Keratinocyte (primary cell): ENCODE results near the gene WDR35. TPM values are rescaled to one million over a fixed set of nuclear protein-coding genes. Genes with fewer than 3 reads are reported as not detected.

Experiments
- DNase-seq: peaks from one replicate; pipeline ENCODE4 v3.0.0-alpha.2; 2011; ENCODE audit warnings: low read depth, missing footprints, low spot score
- FAIRE-seq: peaks from 2 replicates; lab custom pipeline; 2011; peaks lifted over from hg19 to GRCh38; lab: Jason Lieb, UNC
- H2AFZ ChIP-seq: 2 replicates; pipeline ENCODE4 v1.6.0; 2012; ENCODE audit warnings: low read length, control low read depth, inconsistent platforms; ENCODE audit not compliant: control insufficient read depth
- H3K27ac ChIP-seq: 2 replicates; pipeline ENCODE4 v1.5.1; 2011; ENCODE audit warnings: low read length; ENCODE audit not compliant: control insufficient read depth, insufficient read depth
- H3K27me3 ChIP-seq: 3 replicates; pipeline ENCODE4 v1.6.0; 2011; ENCODE audit warnings: low read length; ENCODE audit not compliant: control insufficient read depth, insufficient read depth; ENCODE audit errors: extremely low read depth
- H3K36me3 ChIP-seq, 2 experiments: 2 replicates in 1 of 2; 3 replicates in 1 of 2; pipeline ENCODE4 v1.5.1; 2011; ENCODE audit warnings: low read length in 2 of 2, mild to moderate bottlenecking in 1 of 2; ENCODE audit not compliant: control insufficient read depth in 2 of 2, insufficient read depth in 2 of 2; ENCODE audit errors: extremely low read depth in 1 of 2
- H3K4me1 ChIP-seq: 3 replicates; pipeline ENCODE4 v1.5.1; 2011; ENCODE audit warnings: low read length; ENCODE audit not compliant: control insufficient read depth, insufficient read depth; ENCODE audit errors: extremely low read depth
- H3K4me2 ChIP-seq: 3 replicates; pipeline ENCODE4 v1.6.0; 2011; ENCODE audit warnings: low read depth, low read length; ENCODE audit not compliant: control insufficient read depth, insufficient read depth; ENCODE audit errors: extremely low read depth
- H3K4me3 ChIP-seq, 3 experiments: fragments of 200-600 bp in 1 of 3; sonication (generic) in 1 of 3; 2 replicates in 2 of 3; 3 replicates in 1 of 3; pipeline ENCODE4 v1.5.1; 2011 to 2016; ENCODE audit warnings: low read length in 3 of 3, mild to moderate bottlenecking in 3 of 3, control low read depth in 2 of 3, inconsistent platforms in 1 of 3, low read depth in 1 of 3, mixed read lengths in 1 of 3, mixed run types in 1 of 3, moderate library complexity in 1 of 3; ENCODE audit not compliant: control insufficient read depth in 2 of 3, insufficient read depth in 2 of 3; ENCODE audit errors: extremely low read depth in 1 of 3
- H3K79me2 ChIP-seq: 2 replicates; pipeline ENCODE4 v1.6.0; 2012; ENCODE audit warnings: low read length; ENCODE audit not compliant: control insufficient read depth, insufficient read depth
- H3K9ac ChIP-seq: 3 replicates; pipeline ENCODE4 v1.6.0; 2011; ENCODE audit warnings: low read length; ENCODE audit not compliant: control insufficient read depth, insufficient read depth; ENCODE audit errors: extremely low read depth
- H3K9me1 ChIP-seq: 3 replicates; pipeline ENCODE4 v1.6.0; 2011; ENCODE audit warnings: low read length; ENCODE audit not compliant: control insufficient read depth, insufficient read depth; ENCODE audit errors: extremely low read depth
- H3K9me3 ChIP-seq: 2 replicates; pipeline ENCODE4 v1.5.1; 2012; ENCODE audit warnings: low read depth, low read length; ENCODE audit not compliant: control insufficient read depth
- H4K20me1 ChIP-seq: 3 replicates; pipeline ENCODE4 v1.6.0; 2011; ENCODE audit warnings: low read length; ENCODE audit not compliant: control insufficient read depth, insufficient read depth; ENCODE audit errors: extremely low read depth
- CTCF ChIP-seq, 3 experiments: IDR thresholded peaks in 1 of 3; conservative IDR thresholded peaks in 1 of 3; optimal IDR thresholded peaks in 1 of 3; 2 replicates in 2 of 3; 3 replicates in 1 of 3; pipeline versions ENCODE3 to v1.5.1; 2011; ENCODE audit warnings: low read length in 3 of 3, mild to moderate bottlenecking in 3 of 3, moderate library complexity in 2 of 3, control low read depth in 1 of 3, inconsistent platforms in 1 of 3; ENCODE audit not compliant: insufficient read depth in 2 of 3; ENCODE audit errors: extremely low read depth in 1 of 3
- EZH2 ChIP-seq: IDR thresholded peaks from one replicate; pipeline ENCODE4 v1.6.1; 2012; ENCODE audit warnings: inconsistent platforms, mild to moderate bottlenecking, low read length, moderate library complexity
- dilution Hi-C: fragments of 300-500 bp; cut with MboI; formaldehyde crosslinking; loops from one replicate; pipeline ENCODE4 v1.7.0; 2020; ENCODE audit warnings: low sequenced_read_pairs; ENCODE audit not compliant: extremely low pct_ligation_motif_present
- polyA plus RNA-seq, 5 experiments: library from polyadenylated mRNA; depleted of rRNA in 3 of 5; stranded (reverse) in 3 of 5; stranded (forward) in 1 of 5; unstranded in 1 of 5; fragments of >200 nt; gene quantifications; 1 replicate in 1 of 5; 2 replicates in 3 of 5; 3 replicates in 1 of 5; pipeline versions ENCODE4 v1.2.1 to v1.2.3, GENCODE V29; 2011 to 2012; ENCODE audit warnings: missing spikeins in 2 of 5, low read depth in 1 of 5, low replicate concordance in 1 of 5

WDR35 gene
- polyA plus RNA-seq, 1 donor (not counting 4 experiments of a cell fraction or from before 2014, with no cell fraction given), result 8.8 TPM

- Histone ChIP-seq H3K4me1 (no peaks in the 10 kb centered on the region), H3K9me3 (no peaks in the 10 kb centered on the region), H3K36me3 (peaks cover 0 to 1% of the 10 kb centered on the region in 2 experiments), H3K9ac (no peak overlapping the region), H3K27ac (no peak overlapping the region), H3K27me3 (no peaks in the 10 kb centered on the region), H2AFZ (no peak overlapping the region), H3K4me2 (no peak overlapping the region), H3K9me1 (no peaks in the 10 kb centered on the region), H3K79me2 (no peaks in the 10 kb centered on the region), H3K4me3 (no peak overlapping the region), H4K20me1 (no peaks in the 10 kb centered on the region)
- DNase-seq (no peak), FAIRE-seq (no peak)
- TF ChIP-seq CTCF (optimal IDR thresholded peaks at IDR 0.05 in 1 of 3, IDR thresholded peaks at IDR 0.05 in 1 of 3, conservative IDR thresholded peaks at IDR 0.05 in 1 of 3; ENCODE audit: extremely low read depth in 1 of 3, insufficient read depth in 2 of 3, low read length in 3 of 3) (no peak), EZH2 (no peak)
- dilution Hi-C loops, result no loop called here
These were observed 33.8 kb upstream of the WDR35 start for GRCh38 chr2:20023688-20024087.

GRCh38 chr2:20021405-20022009 is 31.6 kb upstream of the WDR35 start:
- Histone ChIP-seq H3K4me3 (no peak overlapping the region), H3K9ac (no peak overlapping the region), H3K27me3 (no peaks in the 10 kb centered on the region), H4K20me1 (no peaks in the 10 kb centered on the region), H2AFZ (no peak overlapping the region), H3K9me1 (no peaks in the 10 kb centered on the region), H3K27ac (no peak overlapping the region), H3K36me3 (no peaks in the 10 kb centered on the region), H3K79me2 (no peaks in the 10 kb centered on the region), H3K4me2 (no peak overlapping the region), H3K4me1 (peaks cover 3% of the 10 kb centered on the region), H3K9me3 (no peaks in the 10 kb centered on the region)
- DNase-seq, result no peak
- TF ChIP-seq EZH2 (no peak), CTCF (optimal IDR thresholded peaks at IDR 0.05 in 1 of 3, IDR thresholded peaks at IDR 0.05 in 1 of 3, conservative IDR thresholded peaks at IDR 0.05 in 1 of 3; ENCODE audit: extremely low read depth in 1 of 3, insufficient read depth in 2 of 3, low read length in 3 of 3) (no peak)
- no peak for FAIRE-seq
- dilution Hi-C loops, result no loop called here
